GM18858 (cell line): Measurements from ENCODE around the gene NRM.
A peak's percentile ranks its signal among the peaks of the same experiment; 100 is the strongest.
"Not testable (repeated sequence)": the region's sequence is repeated elsewhere in the genome, so short reads cannot be mapped to it uniquely, and the experiment has no call there.

Experiments
- ATAC-seq: cut with Tn5 transposase; IDR thresholded peaks from one replicate; pipeline ENCODE4 v1.9.1; 2021; ENCODE audit not compliant: unreplicated experiment

The NRM gene, protein sequence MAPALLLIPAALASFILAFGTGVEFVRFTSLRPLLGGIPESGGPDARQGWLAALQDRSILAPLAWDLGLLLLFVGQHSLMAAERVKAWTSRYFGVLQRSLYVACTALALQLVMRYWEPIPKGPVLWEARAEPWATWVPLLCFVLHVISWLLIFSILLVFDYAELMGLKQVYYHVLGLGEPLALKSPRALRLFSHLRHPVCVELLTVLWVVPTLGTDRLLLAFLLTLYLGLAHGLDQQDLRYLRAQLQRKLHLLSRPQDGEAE

GRCh38 chr6:30690403-30691207 lies at the start of gene NRM:
Gene NRM, minus strand, starts transcription at chr6:30690984. Its CDS starts 10 bp downstream, at chr6:30690974.
- ATAC-seq = no peak

GRCh38 chr6:30740540-30740870 lies 49.7 kb upstream of the NRM start:
- ATAC-seq = no peak

- ATAC-seq = no peak
Measured at GRCh38 chr6:30738532-30738931, 47.7 kb upstream of the NRM start.

- no peak for ATAC-seq
Measured at GRCh38 chr6:30735668-30736314, 45.0 kb upstream of the NRM start.

DNA sequence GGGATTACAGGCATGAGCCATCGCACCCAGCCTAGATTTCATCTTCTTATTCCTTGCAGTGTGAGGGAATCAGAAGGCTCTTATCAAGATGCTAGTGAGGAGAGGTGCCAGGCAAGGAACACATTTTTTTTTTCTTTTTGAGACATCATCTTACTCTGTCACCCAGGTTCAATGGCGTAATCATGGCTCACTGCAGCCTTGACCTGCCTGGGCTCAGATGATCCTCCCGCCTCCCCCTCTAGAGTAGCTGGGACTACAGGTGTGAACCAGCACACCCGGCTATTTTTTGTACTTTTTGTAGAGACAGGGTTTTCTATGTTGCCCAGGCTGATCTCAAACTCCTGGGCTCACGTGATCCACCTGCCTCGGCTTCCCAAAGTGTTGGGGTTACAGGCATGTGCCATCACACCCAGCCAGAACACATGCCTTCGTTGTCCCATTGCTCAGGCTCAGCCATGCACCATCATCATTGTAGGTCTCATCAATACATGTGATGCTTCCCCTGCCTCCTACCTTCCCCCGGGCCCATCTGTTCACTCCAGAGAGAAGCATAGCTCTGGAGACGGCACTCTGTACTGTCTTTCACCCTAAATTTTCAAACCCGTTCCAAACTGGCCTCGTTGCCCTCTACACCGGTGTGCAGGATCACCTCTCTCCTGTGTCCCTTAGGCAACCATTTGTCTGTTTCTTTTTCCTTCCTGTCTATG lies 41.6 kb upstream of the NRM start:
- no peak for ATAC-seq

DNA sequence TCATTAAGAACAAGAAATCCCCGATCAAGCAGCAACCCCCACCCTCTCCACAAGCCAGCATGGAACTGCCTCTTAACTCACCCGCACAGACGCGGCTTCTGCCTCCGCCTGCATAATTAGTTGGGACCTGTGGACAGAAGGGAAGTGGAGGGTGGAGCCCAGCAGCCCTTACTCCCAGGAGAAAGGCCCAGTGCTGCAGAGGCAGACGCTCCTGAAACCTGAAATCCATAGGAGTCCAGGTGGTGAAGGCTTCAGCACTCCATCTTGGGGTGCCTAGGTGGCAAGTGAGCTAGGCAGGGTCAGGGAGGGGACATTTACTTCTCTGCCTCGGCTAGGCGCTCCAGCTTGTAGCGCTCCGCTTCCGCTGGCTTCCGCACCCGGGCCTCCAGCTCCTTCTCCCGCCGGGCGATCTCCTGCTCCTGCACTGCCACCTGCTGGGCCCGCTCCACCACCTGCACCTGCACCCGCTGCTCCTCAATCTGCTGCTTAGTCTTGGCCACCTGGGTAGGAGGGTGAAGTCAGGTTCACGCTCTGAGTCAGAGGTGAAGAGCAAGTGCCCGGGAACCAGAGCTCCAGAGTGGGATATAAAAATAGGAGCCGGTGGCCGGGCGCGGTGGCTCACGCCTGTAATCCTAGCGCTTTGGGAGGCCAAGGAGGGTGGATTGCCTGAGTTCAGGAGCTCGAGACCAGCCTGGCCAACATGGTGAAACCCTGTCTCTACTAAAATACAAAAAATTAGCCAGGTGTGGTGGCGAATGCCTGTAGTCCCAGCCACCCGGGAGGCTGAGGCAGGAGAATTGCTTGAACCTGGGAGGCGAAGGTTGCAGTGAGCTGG lies 40.0 kb upstream of the NRM start:
- peak; percentile 41 for ATAC-seq

DNA sequence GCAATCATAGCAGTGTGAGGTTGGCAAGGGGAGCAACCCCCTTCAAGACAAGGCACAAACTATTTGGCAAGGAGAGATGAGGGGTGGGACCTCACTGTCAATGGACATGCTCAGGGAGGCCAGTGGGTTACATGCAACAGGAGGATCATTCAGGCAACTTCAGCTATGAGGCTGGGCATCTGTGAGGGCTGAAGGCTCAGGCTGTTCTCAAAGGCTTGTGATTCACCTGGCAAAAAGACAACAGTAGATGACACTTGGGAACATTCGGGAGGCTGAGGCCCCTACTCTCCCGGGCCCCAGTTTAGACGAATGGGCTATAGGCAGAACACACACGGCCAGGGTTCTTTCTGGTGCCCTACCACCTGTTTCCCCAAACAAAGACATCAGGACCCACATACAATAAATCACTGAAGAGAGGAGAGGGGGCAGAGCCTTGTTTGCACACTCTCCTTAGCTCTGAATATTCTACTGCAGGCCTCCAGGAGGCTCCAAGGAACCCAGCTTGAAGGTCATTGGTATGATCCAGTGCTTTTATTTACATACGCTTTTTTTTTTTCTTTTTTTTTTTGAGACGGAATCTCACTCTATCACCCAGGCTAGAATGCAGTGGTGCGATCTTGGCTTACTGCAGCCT lies 37.3 kb upstream of the NRM start:
- ATAC-seq = no peak

DNA sequence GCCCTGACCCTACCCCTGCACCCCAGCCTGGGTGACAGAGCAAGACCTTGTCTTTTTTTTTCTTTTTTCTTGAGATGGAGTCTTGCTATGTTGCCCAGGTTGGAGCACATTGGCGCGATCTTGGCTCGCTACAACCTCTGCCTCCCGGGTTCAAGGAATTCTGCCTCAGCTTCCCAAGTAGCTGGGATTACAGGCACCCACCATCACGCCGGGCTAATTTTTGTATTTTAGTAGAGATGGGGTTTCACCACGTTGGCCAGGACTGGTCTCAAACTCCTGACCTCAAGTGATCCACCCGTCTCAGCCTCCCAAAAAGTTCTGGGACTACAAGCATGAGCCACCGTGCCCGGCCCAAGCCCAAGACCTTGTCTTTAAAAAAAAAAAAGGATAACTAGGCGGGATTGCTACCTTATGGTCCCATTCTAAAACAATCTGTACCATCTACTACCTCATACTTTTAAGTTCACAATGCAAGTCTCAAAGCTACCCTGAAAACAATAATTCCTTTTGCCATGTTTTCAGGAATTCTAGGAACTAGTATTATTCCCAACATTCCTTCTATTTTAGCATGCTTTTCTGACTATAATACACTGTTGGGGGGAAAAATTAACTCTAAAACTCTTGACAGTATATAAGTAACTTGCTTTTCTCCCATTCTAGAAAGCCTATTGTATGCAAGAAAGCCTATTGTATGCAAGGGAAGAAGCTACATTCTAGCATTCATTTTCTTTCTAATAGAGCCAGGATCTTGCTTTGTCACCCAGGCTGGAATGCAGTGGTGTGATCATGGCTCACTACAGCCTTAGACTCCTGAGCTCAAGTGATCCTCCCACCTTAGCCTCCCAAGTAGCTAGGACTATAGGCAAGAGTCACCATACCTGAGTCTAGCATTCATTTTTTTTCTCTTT lies 36.0 kb upstream of the NRM start:
- no peak for ATAC-seq

DNA sequence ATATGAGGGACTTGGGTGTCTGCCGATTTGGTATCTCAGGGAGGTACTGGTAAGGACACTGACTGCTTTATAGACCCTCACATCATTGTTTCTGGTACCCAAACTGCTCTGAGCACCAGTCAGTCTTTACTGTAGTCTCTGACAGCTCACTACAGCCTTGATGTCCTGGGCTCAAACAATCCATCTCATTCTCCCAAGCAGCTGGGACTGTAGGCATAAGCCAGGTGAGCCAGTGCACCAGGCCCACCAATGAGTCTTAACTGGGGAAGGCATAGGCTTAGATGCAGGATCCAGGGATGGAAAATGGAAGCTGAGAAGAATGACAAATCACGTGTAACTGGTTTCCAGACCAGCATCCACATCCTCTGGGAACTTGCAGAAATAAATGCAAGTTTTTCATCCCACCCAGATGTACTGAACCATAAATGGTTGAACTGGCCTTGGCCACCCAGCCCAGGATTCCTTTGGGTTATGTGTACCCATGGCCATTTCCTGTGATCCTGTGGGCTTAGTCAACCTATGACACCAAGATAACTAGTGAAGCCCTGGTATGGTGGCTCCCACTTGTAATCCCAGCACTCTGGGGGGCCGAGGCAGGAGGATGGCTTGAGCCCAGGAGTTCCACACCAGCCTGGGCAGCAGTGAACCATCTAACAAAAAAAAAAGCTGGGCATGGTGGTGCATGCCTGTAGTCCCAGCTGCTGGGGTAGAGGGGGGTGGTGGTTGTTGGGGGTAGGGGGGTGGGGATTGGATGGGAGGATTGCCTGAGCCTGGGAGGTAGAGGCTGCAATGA lies 35.1 kb upstream of the NRM start:
- no peak for ATAC-seq

- no peak for ATAC-seq
Measured at GRCh38 chr6:30724906-30725667, 34.3 kb upstream of the NRM start.

GRCh38 chr6:30723843-30724741 lies 33.3 kb upstream of the NRM start:
- ATAC-seq = not testable (repeated sequence)

DNA sequence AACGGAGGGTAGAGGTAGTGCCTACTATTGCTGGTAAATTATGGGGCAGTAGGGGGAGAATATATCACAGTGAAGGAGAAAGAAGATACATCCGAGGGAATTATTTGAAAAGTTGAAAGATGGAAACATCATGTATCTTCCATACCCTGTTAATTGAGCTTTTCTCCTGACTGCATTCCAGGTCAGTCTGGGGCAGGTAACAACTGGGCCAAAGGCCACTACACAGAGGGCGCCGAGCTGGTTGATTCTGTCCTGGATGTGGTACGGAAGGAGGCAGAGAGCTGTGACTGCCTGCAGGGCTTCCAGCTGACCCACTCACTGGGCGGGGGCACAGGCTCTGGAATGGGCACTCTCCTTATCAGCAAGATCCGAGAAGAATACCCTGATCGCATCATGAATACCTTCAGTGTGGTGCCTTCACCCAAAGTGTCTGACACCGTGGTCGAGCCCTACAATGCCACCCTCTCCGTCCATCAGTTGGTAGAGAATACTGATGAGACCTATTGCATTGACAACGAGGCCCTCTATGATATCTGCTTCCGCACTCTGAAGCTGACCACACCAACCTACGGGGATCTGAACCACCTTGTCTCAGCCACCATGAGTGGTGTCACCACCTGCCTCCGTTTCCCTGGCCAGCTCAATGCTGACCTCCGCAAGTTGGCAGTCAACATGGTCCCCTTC lies 32.5 kb upstream of the NRM start:
- ATAC-seq = not testable (repeated sequence)

- ATAC-seq = no peak
Measured at GRCh38 chr6:30722280-30723112, 31.7 kb upstream of the NRM start.

DNA sequence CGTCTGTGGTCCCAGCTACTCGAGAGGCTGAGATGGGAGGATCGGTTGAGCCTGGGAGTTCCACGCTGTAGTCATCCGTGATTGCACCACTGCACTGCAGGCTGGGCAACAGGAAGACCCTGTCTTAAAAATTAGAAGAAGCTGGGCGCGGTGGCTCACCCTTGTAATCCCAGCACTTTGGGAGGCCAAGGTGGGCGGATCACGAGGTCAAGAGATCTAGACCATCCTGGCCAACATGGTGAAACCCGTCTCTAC lies 31.2 kb upstream of the NRM start:
- ATAC-seq = not testable (repeated sequence)
